Esophagus squamous epithelium (tissue), 4 donors: ENCODE data around the gene SLC24A3.

Experiments
- CTCF ChIP-seq, 6 experiments: fragments of 450-650 bp in 4 of 6; fragments of 200-600 bp in 2 of 6; sonication (generic) in 2 of 6; IDR thresholded peaks; one replicate each; pipeline ENCODE4 v1.5.1; 2016 to 2019; ENCODE audit warnings: antibody characterized with exemption in 6 of 6, mild to moderate bottlenecking in 4 of 6, moderate library complexity in 4 of 6
- POLR2A ChIP-seq, 4 donors: fragments of 450-650 bp; IDR thresholded peaks; one replicate each; pipeline ENCODE4 v1.6.1; 2017; ENCODE audit warnings: antibody characterized with exemption in 4 of 4, mild to moderate bottlenecking in 4 of 4, moderate library complexity in 3 of 4

GRCh38 chr20:19628570-19629134, 416.2 kb downstream of the SLC24A3 start:
- TF ChIP-seq CTCF (IDR thresholded peaks at IDR 0.05) (peak; percentile 34 to 70 (median 58)), POLR2A (IDR thresholded peaks at IDR 0.05) (no peak)
